ENCODE results near the gene SELENOS.
"Not testable (repeated sequence)": the region's sequence is repeated elsewhere in the genome, so short reads cannot be mapped to it uniquely, and the experiment has no call there.

The SELENOS gene

GRCh38 chr15:101293122-101293521 lies 15.8 kb upstream of the SELENOS start:
- no peak for ATAC-seq
- TF ChIP-seq ZFP30 (CRISPR knock-in tag; IDR thresholded peaks at IDR 0.05) (no peak), ZNF565 (CRISPR knock-in tag; conservative IDR thresholded peaks at IDR 0.05; ENCODE audit: low read depth) (no peak), POU6F1 (CRISPR knock-in tag; IDR thresholded peaks at IDR 0.05; ENCODE audit: borderline replicate concordance, low read depth) (no peak), ISL1 (CRISPR knock-in tag; IDR thresholded peaks at IDR 0.05) (no peak), ARNTL (CRISPR knock-in tag; IDR thresholded peaks at IDR 0.05; ENCODE audit: borderline replicate concordance, low read depth) (no peak), TCF4 (CRISPR knock-in tag; IDR thresholded peaks at IDR 0.05; ENCODE audit: borderline replicate concordance) (no peak), CREB5 (CRISPR knock-in tag; IDR thresholded peaks at IDR 0.05; ENCODE audit: low read depth) (no peak), SNAI2 (CRISPR knock-in tag; IDR thresholded peaks at IDR 0.05) (no peak), GLIS3 (CRISPR knock-in tag; IDR thresholded peaks at IDR 0.05) (no peak), ESRRG (CRISPR knock-in tag; IDR thresholded peaks at IDR 0.05) (no peak), RARB (CRISPR knock-in tag; IDR thresholded peaks at IDR 0.05) (no peak), ZNF8 (CRISPR knock-in tag; IDR thresholded peaks at IDR 0.05) (no peak), TSHZ2 (CRISPR knock-in tag; IDR thresholded peaks at IDR 0.05) (no peak), PPARA (CRISPR knock-in tag; IDR thresholded peaks at IDR 0.05; ENCODE audit: borderline replicate concordance) (no peak)

GRCh38 chr15:101288905-101289513 lies 11.7 kb upstream of the SELENOS start:
- peak; percentile 53 for ATAC-seq
- no peak for TF ChIP-seq PATZ1 (CRISPR knock-in tag; IDR thresholded peaks at IDR 0.05; ENCODE audit: borderline replicate concordance)
- no peak for TF ChIP-seq ZFP30 (CRISPR knock-in tag; IDR thresholded peaks at IDR 0.05)
- no peak for TF ChIP-seq CSRNP3 (CRISPR knock-in tag; IDR thresholded peaks at IDR 0.05)
- no peak for TF ChIP-seq OSR1 (CRISPR knock-in tag; IDR thresholded peaks at IDR 0.05)
- no peak for TF ChIP-seq CSDC2 (CRISPR knock-in tag; IDR thresholded peaks at IDR 0.05)
- no peak for TF ChIP-seq TSHZ2 (CRISPR knock-in tag; IDR thresholded peaks at IDR 0.05)
- TF ChIP-seq RARB (CRISPR knock-in tag; IDR thresholded peaks at IDR 0.05), result no peak
- no peak for TF ChIP-seq CREB5 (CRISPR knock-in tag; IDR thresholded peaks at IDR 0.05; ENCODE audit: low read depth)

GRCh38 chr15:101287342-101287741 lies 10.1 kb upstream of the SELENOS start:
- ATAC-seq, result not testable (repeated sequence)
